Neural cell (in vitro differentiated cells): ENCODE data around the gene MARCHF4. TPM values are rescaled to one million over a fixed set of nuclear protein-coding genes. Genes with fewer than 3 reads are reported as not detected.

Experiments
- H2AFZ ChIP-seq: fragments of 200-600, 300-800 bp; sonication (generic), shearing (Covaris generic); 2 replicates; pipeline ENCODE4 v1.6.0; 2014; ENCODE audit warnings: low read depth, mild to moderate bottlenecking, antibody characterized with exemption, low read length, moderate library complexity
- H3F3A ChIP-seq: fragments of 200-600 bp; shearing (Covaris generic); 2 replicates; pipeline ENCODE4 v1.6.1; 2016; ENCODE audit warnings: mild to moderate bottlenecking, moderate library complexity, mixed read lengths, antibody characterized with exemption, low read length; ENCODE audit not compliant: insufficient read depth, poor library complexity, severe bottlenecking
- H3K27ac ChIP-seq: fragments of 200-600, 300-800 bp; sonication (generic), shearing (Covaris generic); 2 replicates; pipeline ENCODE4 v1.5.1; 2014; ENCODE audit warnings: mild to moderate bottlenecking, low read length, moderate library complexity
- H3K27me3 ChIP-seq: fragments of 300-800, 200-600 bp; sonication (generic), shearing (Covaris generic); 2 replicates; pipeline ENCODE4 v1.6.0; 2014; ENCODE audit warnings: mild to moderate bottlenecking, low read depth, low read length, moderate library complexity; ENCODE audit not compliant: insufficient read depth
- H3K36me3 ChIP-seq: fragments of 300-800, 200-600 bp; sonication (generic), shearing (Covaris generic); 2 replicates; pipeline ENCODE4 v1.5.1; 2014; ENCODE audit warnings: mild to moderate bottlenecking, antibody characterized with exemption, low read length, moderate library complexity; ENCODE audit not compliant: insufficient read depth
- H3K4me2 ChIP-seq: fragments of 300-800, 200-600 bp; sonication (generic), shearing (Covaris generic); 2 replicates; pipeline ENCODE4 v1.6.0; 2014; ENCODE audit warnings: mild to moderate bottlenecking, low read length
- H3K4me3 ChIP-seq: fragments of 300-800, 200-600 bp; sonication (generic), shearing (Covaris generic); 2 replicates; pipeline ENCODE4 v1.5.1; 2014; ENCODE audit warnings: mild to moderate bottlenecking, low read length, moderate library complexity
- H3K79me2 ChIP-seq: fragments of 200-600 bp; shearing (Covaris generic); replicated peaks from 2 replicates; pipeline ENCODE4 v1.6.0; 2014; ENCODE audit warnings: mild to moderate bottlenecking, low read length, moderate library complexity; ENCODE audit not compliant: insufficient read depth
- H3K9ac ChIP-seq: fragments of 300-800, 200-600 bp; sonication (generic), shearing (Covaris generic); 2 replicates; pipeline ENCODE4 v1.6.1; 2016; ENCODE audit warnings: mild to moderate bottlenecking, low read length, mixed read lengths
- H3K9me2 ChIP-seq: fragments of 200-600 bp; shearing (Covaris generic); 2 replicates; pipeline ENCODE4 v1.6.1; 2016; ENCODE audit warnings: mild to moderate bottlenecking, low read length, mixed read lengths; ENCODE audit not compliant: insufficient read depth
- H3K9me3 ChIP-seq: fragments of 200-600, 300-800 bp; sonication (generic), shearing (Covaris generic); 2 replicates; pipeline ENCODE4 v1.6.1; 2016; ENCODE audit warnings: mild to moderate bottlenecking, mixed run types, low read length, moderate library complexity, mixed read lengths
- H4K20me1 ChIP-seq: fragments of 200-600 bp; shearing (Covaris generic); 2 replicates; pipeline ENCODE4 v1.6.1; 2016; ENCODE audit warnings: mild to moderate bottlenecking, mixed run types; ENCODE audit not compliant: insufficient read depth
- CTCF ChIP-seq: fragments of 450-650 bp; IDR thresholded peaks from 2 replicates; pipeline ENCODE4 v1.5.1; 2014; ENCODE audit warnings: antibody characterized with exemption, mild to moderate bottlenecking, moderate library complexity; ENCODE audit not compliant: poor library complexity, severe bottlenecking
- EP300 ChIP-seq: fragments of 450-650 bp; conservative IDR thresholded peaks from 2 replicates; pipeline ENCODE4 v1.6.1; 2014; ENCODE audit warnings: antibody characterized with exemption, mild to moderate bottlenecking, moderate library complexity; ENCODE audit not compliant: poor library complexity, severe bottlenecking
- EZH2 ChIP-seq: fragments of 200-600, 300-800 bp; shearing (Covaris generic), sonication (generic); IDR thresholded peaks from 2 replicates; pipeline ENCODE4 v1.6.1; 2014; ENCODE audit warnings: antibody characterized with exemption, low read length, borderline replicate concordance, mild to moderate bottlenecking; ENCODE audit not compliant: insufficient read depth, poor library complexity, severe bottlenecking
- MXI1 ChIP-seq: fragments of 450-650 bp; conservative IDR thresholded peaks from 2 replicates; pipeline ENCODE4 v1.6.1; 2014; ENCODE audit warnings: antibody characterized with exemption, mild to moderate bottlenecking; ENCODE audit not compliant: poor library complexity, severe bottlenecking
- POLR2AphosphoS5 ChIP-seq: IDR thresholded peaks from 2 replicates; pipeline ENCODE4 v1.6.1; 2012
- RAD21 ChIP-seq: fragments of 450-650 bp; conservative IDR thresholded peaks from 2 replicates; pipeline ENCODE4 v1.6.1; 2014; ENCODE audit warnings: antibody characterized with exemption, mild to moderate bottlenecking, moderate library complexity
- REST ChIP-seq: IDR thresholded peaks from 2 replicates; pipeline ENCODE4 v1.6.1; 2012; ENCODE audit warnings: borderline replicate concordance
- SMC3 ChIP-seq: fragments of 450-650 bp; conservative IDR thresholded peaks from 2 replicates; pipeline ENCODE4 v1.6.1; 2014; ENCODE audit warnings: antibody characterized with exemption, mild to moderate bottlenecking, moderate library complexity; ENCODE audit not compliant: poor library complexity
- TAF1 ChIP-seq: IDR thresholded peaks from 2 replicates; pipeline ENCODE4 v1.6.1; 2012; ENCODE audit warnings: low read depth
- polyA plus RNA-seq: library from polyadenylated mRNA; depleted of rRNA; stranded (reverse); fragments of >200 nt; gene quantifications from 2 replicates; pipeline ENCODE4 v1.2.3, GENCODE V29; 2014

Gene MARCHF4
- polyA plus RNA-seq, 1 donor from 2014 or later = 10.1 TPM

DNA sequence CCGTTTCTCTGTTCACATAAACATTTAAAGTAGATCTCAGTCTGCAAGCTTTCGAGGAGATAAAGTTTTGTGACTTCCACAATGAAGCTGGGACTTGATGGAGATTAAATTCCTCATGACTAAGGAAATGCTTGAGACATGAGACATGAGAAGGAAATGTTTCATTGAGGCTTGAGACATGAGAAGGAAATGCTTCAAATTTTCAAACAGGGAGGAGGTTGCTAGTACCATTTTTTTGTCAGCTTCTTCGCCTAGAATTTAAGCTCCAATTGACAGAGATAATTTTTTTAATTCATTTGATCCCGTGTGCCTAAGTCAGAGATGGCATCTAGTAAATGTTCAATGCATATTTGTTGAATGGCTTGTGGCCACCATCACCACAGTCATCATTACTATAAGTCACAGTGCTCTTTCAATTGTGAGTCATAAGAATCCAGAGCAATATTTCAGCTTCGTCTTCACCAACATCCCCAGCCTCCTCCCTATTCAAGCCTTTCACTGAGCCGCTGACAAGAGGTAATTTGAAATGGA lies 543 bp upstream of the MARCHF4 start:
- H3K9ac ChIP-seq = peak overlapping the region; percentile 85
- H2AFZ ChIP-seq = peak overlapping the region; percentile 96
- peak overlapping the region; percentile 84 for H3K4me2 ChIP-seq
- peaks cover 4% of the 10 kb centered on the region for H3F3A ChIP-seq
- no peaks in the 10 kb centered on the region for H4K20me1 ChIP-seq
- H3K27me3 ChIP-seq = no peaks in the 10 kb centered on the region
- H3K4me3 ChIP-seq = peak overlapping the region; percentile 95
- no peaks in the 10 kb centered on the region for H3K36me3 ChIP-seq
- H3K79me2 ChIP-seq = no peaks in the 10 kb centered on the region
- H3K9me2 ChIP-seq = no peaks in the 10 kb centered on the region
- H3K9me3 ChIP-seq = no peaks in the 10 kb centered on the region
- no peak for TF ChIP-seq POLR2AphosphoS5
- no peak for TF ChIP-seq REST
- no peak for TF ChIP-seq SMC3
- no peak for TF ChIP-seq TAF1
- no peak for TF ChIP-seq RAD21
- no peak for TF ChIP-seq CTCF
- no peak for TF ChIP-seq EP300
- no peak for TF ChIP-seq MXI1
- no peak for TF ChIP-seq EZH2
- peak overlapping the region; percentile 72 for H3K27ac ChIP-seq

- no peaks in the 10 kb centered on the region for H4K20me1 ChIP-seq
- peak overlapping the region; percentile 72 for H3K27ac ChIP-seq
- H3K27me3 ChIP-seq = no peaks in the 10 kb centered on the region
- no peaks in the 10 kb centered on the region for H3K9me2 ChIP-seq
- peaks cover 4% of the 10 kb centered on the region for H3F3A ChIP-seq
- H3K4me3 ChIP-seq = peak overlapping the region; percentile 95
- peaks cover 14% of the 10 kb centered on the region for H3K79me2 ChIP-seq
- TF ChIP-seq EP300 (no peak), MXI1 (no peak), REST (no peak), POLR2AphosphoS5 (no peak), TAF1 (no peak), RAD21 (no peak), SMC3 (no peak), CTCF (no peak), EZH2 (no peak)
- H3K9ac ChIP-seq = peak overlapping the region; percentile 85
- peak overlapping the region; percentile 93 for H3K4me2 ChIP-seq
- no peaks in the 10 kb centered on the region for H3K9me3 ChIP-seq
- H2AFZ ChIP-seq = peak overlapping the region; percentile 36
- H3K36me3 ChIP-seq = no peaks in the 10 kb centered on the region
These were observed 1.1 kb downstream of the MARCHF4 start for GRCh38 chr2:216370961-216371712.
